Thoracic aorta (tissue), 2 donors: ENCODE measurements around the gene ST6GALNAC5. TPM values are rescaled to one million over a fixed set of nuclear protein-coding genes. Genes with fewer than 3 reads are reported as not detected.

Source experiments
- ATAC-seq: fragments of 150-250 bp; one replicate; pipeline ENCODE4 v1.8.0; 2017; ENCODE audit warnings: low read depth; ENCODE audit not compliant: insufficient number of reproducible peaks, low FRiP score
- DNase-seq: peaks from one replicate; pipeline ENCODE4 v3.0.0-alpha.2; 2020; ENCODE audit warnings: low spot score
- H3K27ac ChIP-seq, 2 donors: fragments of 200-600 bp; sonication (generic); 1 replicate in 1 of 2; 2 replicates in 1 of 2; pipeline ENCODE4 v1.5.1; 2016; ENCODE audit warnings: mild to moderate bottlenecking in 2 of 2, moderate library complexity in 2 of 2
- H3K27me3 ChIP-seq: fragments of 200-600 bp; sonication (generic); replicated peaks from 2 replicates; pipeline ENCODE4 v1.6.0; 2016; ENCODE audit warnings: mild to moderate bottlenecking; ENCODE audit not compliant: insufficient read depth
- H3K36me3 ChIP-seq: fragments of 200-600 bp; sonication (generic); one replicate; pipeline ENCODE4 v1.5.1; 2016
- H3K4me1 ChIP-seq, 2 donors: fragments of 200-600 bp; sonication (generic); 1 replicate in 1 of 2; 2 replicates in 1 of 2; pipeline versions ENCODE4 v1.5.1 to v1.6.0; 2016; ENCODE audit warnings: low read depth in 2 of 2, mild to moderate bottlenecking in 1 of 2; ENCODE audit not compliant: control insufficient read depth in 1 of 2
- H3K4me3 ChIP-seq: fragments of 200-600 bp; sonication (generic); 2 replicates; pipeline ENCODE4 v1.5.1; 2016; ENCODE audit warnings: mild to moderate bottlenecking
- H3K9me3 ChIP-seq: fragments of 200-600 bp; sonication (generic); 2 replicates; pipeline ENCODE4 v1.5.1; 2016
- total RNA-seq, 2 donors: library from RNA; depleted of rRNA; stranded (reverse); fragments of >200 nt; gene quantifications; one replicate each; pipeline versions ENCODE4 v1.1.0 to v1.2.3, GENCODE V29; 2016
- TF ChIP-seq, protein P1 (sequence below): fragments of 200-600 bp; sonication (generic); IDR thresholded peaks from one replicate; pipeline ENCODE4 v1.5.1; 2019; ENCODE audit warnings: antibody characterized with exemption

The ST6GALNAC5 gene
- total RNA-seq, 2 donors from 2014 or later, result 7.2 to 19.8 TPM

DNA sequence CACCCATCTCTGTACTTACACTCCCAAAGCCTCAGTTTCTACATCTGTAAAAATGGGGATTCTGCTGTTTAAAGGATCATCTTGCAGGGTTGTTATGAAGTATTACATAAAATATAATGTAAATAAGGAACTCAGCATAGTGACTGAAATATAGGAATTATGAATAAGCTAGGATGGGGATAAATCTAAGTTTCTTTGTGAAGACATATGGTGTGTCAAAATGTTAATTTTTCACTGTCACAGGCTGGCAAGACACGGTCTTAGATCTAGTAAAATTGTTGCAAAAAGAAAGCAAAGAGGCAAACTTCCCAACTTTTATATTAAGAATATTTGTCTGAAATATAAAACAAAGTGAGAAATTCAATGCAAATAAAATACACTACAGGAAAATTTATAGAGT is 42.0 kb downstream of the ST6GALNAC5 start:
- Histone ChIP-seq H3K9me3 (no peaks in the 10 kb centered on the region), H3K36me3 (no peaks in the 10 kb centered on the region), H3K4me1 (no peaks in the 10 kb centered on the region), H3K27me3 (no peaks in the 10 kb centered on the region), H3K4me3 (no peak overlapping the region), H3K27ac (no peak overlapping the region)
- DNase-seq (no peak), ATAC-seq (no peak)
- TF ChIP-seq, protein P1, sequence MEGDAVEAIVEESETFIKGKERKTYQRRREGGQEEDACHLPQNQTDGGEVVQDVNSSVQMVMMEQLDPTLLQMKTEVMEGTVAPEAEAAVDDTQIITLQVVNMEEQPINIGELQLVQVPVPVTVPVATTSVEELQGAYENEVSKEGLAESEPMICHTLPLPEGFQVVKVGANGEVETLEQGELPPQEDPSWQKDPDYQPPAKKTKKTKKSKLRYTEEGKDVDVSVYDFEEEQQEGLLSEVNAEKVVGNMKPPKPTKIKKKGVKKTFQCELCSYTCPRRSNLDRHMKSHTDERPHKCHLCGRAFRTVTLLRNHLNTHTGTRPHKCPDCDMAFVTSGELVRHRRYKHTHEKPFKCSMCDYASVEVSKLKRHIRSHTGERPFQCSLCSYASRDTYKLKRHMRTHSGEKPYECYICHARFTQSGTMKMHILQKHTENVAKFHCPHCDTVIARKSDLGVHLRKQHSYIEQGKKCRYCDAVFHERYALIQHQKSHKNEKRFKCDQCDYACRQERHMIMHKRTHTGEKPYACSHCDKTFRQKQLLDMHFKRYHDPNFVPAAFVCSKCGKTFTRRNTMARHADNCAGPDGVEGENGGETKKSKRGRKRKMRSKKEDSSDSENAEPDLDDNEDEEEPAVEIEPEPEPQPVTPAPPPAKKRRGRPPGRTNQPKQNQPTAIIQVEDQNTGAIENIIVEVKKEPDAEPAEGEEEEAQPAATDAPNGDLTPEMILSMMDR, result no peak

DNA sequence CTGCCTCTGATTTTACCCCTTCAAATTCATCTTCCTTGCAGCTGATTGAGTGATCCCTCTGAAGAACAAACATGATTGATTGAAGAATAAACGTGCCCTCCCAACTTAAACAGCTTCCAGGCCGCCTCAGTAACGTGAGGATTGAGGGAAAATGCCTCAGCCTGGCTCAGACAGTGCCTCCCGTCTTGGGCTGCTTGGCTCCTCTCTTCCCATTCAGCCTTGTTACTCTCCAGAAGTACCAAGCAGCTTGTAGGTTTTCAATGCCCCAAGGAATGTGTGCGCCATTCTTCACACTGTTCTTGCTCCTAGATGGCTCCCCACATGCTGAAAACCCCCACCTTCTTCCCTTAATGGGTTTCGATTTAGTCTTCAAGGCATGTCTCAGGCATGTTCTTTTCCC is 51.8 kb downstream of the ST6GALNAC5 start:
- H3K9me3 ChIP-seq, result no peaks in the 10 kb centered on the region
- TF ChIP-seq, protein P1, result no peak
- ATAC-seq, result no peak
- no peaks in the 10 kb centered on the region for H3K36me3 ChIP-seq
- no peaks in the 10 kb centered on the region for H3K4me1 ChIP-seq
- H3K4me3 ChIP-seq, result no peak overlapping the region
- H3K27ac ChIP-seq, result no peak overlapping the region
- no peaks in the 10 kb centered on the region for H3K27me3 ChIP-seq
- no peak for DNase-seq

DNA sequence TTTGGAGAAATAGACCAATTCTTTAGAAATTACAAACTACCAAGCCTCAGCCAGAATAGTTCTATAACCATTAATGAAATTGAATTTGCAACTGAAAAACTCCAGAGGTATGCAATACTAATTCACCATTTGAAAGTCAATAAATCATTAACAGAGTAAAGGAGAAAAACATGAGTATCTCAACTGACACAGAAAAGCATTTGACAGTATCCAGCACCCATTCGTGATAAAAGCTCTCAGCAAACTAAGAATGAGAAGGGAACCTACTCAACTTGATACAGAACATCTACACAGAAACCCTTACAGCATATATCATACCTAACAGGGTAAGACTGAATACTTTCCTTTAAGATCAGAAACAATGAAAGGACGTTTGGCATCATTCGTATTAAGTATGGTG is 54.3 kb downstream of the ST6GALNAC5 start:
- H3K36me3 ChIP-seq, result no peaks in the 10 kb centered on the region
- H3K4me3 ChIP-seq, result no peak overlapping the region
- no peak for ATAC-seq
- no peaks in the 10 kb centered on the region for H3K9me3 ChIP-seq
- H3K4me1 ChIP-seq, result no peaks in the 10 kb centered on the region
- TF ChIP-seq, protein P1, result no peak
- H3K27ac ChIP-seq, result no peak overlapping the region
- H3K27me3 ChIP-seq, result no peaks in the 10 kb centered on the region
- no peak for DNase-seq

DNA sequence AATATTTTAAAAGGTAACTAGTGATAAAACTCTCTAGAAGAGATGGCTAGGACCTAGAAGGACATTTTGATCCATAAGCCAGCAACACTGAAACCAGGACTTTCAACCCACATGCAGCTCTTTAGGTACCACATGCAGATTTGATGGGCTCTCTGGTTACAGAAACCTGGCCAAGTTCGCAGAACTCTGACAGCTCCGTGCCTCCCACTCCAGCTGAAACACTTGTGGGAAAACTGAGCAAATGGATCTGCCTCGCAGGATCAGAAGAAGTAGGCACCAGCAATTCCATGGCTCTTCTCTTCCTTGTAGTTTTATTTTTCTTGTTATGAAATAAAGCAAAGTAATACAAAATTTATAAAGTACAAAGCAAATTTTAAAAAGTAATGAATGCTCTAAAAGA is 58.5 kb downstream of the ST6GALNAC5 start:
- no peaks in the 10 kb centered on the region for H3K36me3 ChIP-seq
- DNase-seq (no peak), ATAC-seq (no peak)
- H3K27ac ChIP-seq, result no peak overlapping the region
- no peak overlapping the region for H3K4me3 ChIP-seq
- H3K27me3 ChIP-seq, result no peaks in the 10 kb centered on the region
- peaks cover under 1% of the 10 kb centered on the region for H3K9me3 ChIP-seq
- TF ChIP-seq, protein P1, result no peak
- H3K4me1 ChIP-seq, result no peaks in the 10 kb centered on the region

DNA sequence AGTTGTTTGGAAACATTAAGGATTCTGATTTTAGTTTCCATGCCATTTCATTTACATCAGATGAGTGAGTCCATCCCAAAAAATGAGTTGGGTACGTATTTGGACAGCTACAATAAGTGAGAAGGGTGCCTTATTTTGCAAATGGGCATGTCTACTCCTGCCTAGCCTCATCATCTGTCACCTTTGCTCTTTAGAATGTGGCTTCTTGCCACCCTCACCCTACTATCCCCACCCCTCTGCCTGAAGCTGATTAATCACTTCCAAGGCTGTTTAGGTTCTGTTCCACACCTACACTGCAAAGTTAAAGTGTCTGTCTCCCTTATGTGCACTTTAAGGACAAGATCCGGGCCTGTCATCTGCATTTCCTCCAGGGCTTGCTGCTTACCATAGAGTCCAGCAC is 61.2 kb downstream of the ST6GALNAC5 start:
- no peaks in the 10 kb centered on the region for H3K4me1 ChIP-seq
- H3K27ac ChIP-seq, result no peak overlapping the region
- peaks cover 4% of the 10 kb centered on the region for H3K9me3 ChIP-seq
- DNase-seq (no peak), ATAC-seq (no peak)
- no peaks in the 10 kb centered on the region for H3K27me3 ChIP-seq
- no peaks in the 10 kb centered on the region for H3K36me3 ChIP-seq
- TF ChIP-seq, protein P1, result no peak
- H3K4me3 ChIP-seq, result no peak overlapping the region
